ENCODE measurements around the gene RIF1.

DNA sequence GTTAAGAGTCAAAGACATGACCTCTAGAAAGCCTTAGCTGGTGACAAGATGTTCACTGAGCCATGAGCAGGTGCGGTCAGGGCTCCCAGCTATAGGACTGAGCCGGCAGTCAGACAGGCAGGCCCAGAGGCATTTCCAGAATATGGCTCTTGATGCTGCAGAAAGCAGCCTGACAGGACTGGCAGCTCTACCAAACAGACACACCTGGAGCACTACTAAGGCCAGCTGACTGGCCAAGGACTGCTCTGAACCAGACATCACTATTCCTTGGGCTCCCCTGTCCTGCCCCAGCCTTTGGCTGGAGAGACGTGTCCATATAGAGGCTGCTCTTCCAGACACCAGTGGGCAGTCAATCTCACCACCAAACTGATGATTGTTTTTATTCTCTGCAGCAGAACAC lies 98.8 kb downstream of the RIF1 start:
- no peak for TF ChIP-seq YY1 (IDR thresholded peaks at IDR 0.05; ENCODE audit: insufficient read depth, insufficient read length)
- TF ChIP-seq SUZ12 (IDR thresholded peaks at IDR 0.05; ENCODE audit: extremely low read depth, insufficient read depth, insufficient read length), result no peak
- no peak for TF ChIP-seq ZNF274 (IDR thresholded peaks at IDR 0.05; ENCODE audit: low read depth, low read length)
